Kidney glomerular epithelial cell (primary cell): ENCODE measurements around the gene GABRA4.
A peak's percentile ranks its signal among the peaks of the same experiment; 100 is the strongest.

ENCODE experiments used
- DNase-seq: peaks from one replicate; lab custom pipeline; 2025; lab: John Stamatoyannopoulos, UW

Gene GABRA4

DNA sequence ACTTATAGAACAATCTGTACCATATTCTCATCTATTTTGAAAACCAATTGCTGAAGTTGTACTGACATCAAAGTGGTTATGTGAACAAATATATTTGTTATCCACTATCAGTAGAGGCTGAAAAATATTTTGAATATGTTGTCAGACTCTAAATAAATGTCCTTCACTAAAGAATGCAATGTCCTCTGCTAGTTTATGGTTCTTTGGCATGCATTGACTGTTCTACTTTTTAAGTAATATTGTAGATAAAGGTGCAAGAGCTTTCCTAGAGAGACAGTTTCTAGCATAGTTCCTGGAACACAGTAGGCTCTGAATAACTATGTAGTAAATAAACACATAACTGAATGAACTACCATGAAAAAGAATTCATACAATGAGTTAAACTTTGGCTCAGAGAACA lies 66.2 kb downstream of the GABRA4 start:
- no peak for DNase-seq

DNA sequence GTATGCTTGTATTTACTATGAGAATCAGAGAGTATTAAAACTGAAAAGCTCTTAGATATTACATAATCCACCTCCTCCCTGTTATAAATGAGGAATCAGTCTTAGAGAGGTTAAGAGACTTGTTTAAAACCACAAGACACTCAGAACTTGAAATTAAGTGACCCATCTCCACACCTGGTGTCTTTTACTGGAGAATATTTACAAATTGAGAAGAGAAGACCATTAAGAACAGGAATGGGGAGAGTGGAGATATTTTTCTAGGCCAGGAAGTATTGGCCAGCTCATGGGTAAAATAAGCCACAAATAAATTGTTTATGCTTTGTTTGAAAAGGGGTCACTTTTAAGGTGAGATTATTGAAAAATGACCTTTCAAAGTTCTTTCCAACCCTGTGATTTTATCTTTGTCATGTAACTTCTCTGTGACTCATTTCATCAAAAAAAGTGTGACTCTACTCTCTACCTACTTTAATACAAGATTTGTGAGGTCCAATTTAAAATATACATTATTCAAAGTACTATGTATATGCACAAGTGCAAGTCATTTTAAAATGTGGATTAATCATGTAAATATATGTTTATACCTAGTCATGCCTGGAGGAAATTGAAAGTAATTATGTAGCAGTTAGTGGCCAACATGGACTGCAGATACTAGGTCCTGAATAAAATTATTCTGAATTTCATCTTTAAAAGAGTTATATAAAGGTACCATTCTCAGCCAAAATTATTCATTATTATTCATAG lies 68.4 kb downstream of the GABRA4 start:
- DNase-seq = no peak

DNA sequence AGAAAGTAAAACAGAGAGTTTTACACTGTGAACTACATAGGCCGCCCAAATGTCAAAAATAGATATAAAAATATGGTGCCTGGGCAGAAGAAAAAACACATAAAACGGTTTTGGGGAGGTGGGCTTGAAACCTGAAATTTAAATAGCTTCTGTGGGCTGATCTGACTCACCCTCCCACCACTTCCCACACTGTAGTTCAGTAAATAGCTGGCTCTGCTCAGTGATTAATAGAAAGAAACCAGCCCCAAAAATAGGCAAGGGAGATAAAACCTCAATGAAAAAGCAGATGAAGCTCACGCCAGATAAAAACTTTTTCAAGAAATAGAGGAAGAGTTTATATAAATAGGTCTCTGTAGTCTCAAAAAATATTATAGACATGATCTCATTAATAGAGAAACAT lies 71.2 kb downstream of the GABRA4 start:
- no peak for DNase-seq

DNA sequence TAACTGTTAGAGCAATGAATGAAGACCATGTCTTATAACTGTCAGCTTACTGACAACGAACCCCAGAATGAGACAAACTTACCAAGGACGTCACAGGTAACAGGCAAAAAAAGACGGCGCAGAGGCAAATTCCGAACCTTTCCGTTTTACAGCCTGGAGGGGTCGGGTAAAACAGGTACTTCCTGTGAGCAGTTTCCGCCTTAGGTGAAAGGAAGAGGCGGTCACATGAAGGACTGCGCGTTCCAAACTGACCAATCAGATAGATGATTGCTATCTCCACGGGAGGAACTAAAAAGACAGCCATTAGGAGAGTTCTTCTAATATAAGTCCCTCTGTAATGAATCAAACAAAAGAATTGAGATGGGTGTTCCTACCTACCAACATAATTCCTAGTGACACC lies 84.3 kb downstream of the GABRA4 start, which contains the start of gene COX7B2:
Gene COX7B2, minus strand, starts transcription at position 168 of the 400 bp plus-strand sequence. CDS start 174,053 bp downstream, outside the sequence.
- DNase-seq = no peak

DNA sequence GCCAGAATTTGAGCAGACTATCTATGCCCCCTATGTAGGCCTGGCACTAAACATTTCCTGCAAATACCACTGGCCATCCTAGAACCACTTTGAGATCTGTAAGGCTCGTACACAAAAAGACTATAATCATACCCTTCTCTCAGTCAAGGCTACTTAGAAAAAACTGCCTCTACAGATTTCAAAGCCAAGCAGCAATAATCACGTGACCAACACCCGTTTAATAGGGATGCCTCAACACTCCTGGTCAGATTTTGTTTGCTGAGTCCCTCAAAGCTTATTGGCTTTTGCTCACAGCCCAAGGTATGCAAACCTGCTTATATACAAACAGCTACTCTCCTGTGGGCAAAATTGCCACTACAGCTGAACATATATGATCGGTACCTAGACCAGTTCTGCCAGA lies 85.2 kb downstream of the GABRA4 start:
- no peak for DNase-seq

DNA sequence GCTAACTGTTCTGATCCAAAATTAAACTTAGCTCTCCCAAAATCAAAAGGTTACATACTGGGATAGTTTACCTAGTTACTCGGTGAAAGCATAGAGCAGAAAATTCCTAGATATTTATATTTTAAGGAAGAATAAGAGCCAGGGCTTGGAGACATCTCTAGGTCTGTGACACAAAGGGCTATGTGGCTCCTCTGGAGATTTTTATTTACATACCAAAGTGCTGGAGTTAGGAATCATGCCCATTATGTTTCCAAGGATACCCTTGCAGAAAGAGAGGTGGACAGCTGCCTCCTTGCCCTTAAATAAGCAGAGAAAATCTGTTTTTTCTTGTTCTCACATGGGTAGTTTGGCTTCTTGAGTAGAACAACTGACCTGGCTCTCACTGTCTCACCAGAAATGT lies 93.3 kb downstream of the GABRA4 start:
- DNase-seq = no peak

DNA sequence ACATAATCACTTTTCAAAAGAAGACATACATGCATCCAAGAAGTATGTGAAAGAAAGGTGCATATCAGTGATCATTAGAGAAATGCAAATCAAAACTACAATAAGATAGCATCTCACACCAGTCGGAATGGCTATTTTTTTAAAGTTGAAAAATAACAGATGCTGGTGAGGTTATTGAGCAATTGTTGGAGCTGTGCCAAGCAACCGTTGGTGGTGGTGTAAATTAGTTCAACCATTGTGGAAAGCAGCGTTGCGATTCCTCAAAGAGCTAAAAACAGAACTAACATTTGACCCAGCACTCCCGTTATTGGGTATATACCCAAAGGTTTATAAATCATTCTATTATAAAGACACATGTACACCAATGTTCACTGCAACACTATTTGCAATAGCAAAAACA lies 98.6 kb downstream of the GABRA4 start:
- no peak for DNase-seq

DNA sequence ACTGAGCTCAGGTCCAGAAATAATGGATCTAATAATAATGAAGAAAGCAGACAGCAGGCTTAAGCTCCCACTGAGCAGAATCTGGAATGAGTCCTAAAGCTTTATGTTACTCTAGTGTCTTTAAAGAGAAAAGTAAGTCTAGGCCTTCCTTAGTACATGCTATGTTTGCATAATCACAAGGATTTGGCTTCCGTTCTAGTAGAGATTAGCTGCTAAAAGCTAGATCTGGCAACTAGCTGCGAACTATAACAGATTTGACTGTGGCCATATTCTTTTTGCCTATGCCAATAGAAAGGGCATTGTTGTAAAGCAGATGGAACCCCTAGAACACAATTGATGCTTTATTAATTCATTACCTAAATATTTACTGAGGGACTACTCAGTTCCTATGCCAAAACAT lies 103.3 kb downstream of the GABRA4 start:
- DNase-seq = no peak

DNA sequence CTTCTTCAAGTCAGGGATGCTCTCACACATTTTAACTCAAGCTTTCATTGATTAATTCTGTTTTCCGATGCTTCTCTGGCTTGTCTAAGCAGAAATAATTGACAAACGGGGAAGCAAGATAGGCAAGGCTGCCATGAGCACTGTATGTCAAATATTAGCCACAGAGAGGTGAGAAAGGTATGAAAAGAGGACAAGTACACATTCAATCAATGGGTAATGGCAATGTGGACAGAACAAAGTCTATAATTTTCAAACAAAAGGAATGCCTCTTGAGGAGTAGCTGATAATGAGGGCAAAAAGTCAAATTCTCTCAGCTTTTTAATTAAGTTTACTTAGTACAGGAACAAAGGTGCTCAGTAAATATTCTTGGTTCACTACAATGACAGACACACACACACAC lies 104.0 kb downstream of the GABRA4 start:
- DNase-seq = no peak

DNA sequence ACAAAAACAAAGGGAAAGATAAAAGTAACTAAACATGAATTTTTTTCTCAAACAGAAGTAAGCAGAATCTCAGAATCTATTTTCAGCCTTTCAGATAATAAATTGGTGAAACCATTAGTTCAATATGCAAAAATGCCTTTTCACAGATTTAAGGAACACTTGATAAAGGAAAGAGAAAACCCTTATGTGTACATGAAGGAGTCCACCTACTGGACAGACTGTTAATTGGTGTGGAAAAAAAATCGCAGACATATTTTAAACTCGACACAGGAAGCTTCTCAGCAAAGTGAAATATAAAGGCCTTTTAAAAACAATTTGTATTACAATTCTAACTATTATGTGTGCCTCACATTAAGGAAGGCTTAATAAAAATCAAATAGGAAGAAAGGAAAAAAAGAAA lies 106.7 kb downstream of the GABRA4 start:
- DNase-seq = peak; percentile 2

DNA sequence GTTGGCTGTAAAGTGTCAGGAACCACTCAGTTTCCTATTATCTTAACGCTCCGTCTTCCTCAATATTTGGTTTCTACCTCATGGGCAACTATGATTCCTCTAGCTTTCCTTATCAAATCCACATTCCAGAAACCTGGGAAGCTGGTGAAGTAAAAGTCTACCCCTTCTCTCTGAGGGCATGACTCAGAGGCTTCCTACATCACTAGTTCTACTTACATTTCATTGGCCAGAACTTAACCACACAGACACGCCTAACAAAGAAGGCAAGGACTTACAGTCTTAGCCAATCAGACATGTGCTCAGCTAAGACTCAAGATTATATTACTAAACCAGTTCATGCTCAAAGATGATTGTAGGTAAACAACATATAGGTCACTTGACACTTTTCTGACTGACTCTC lies 114.7 kb downstream of the GABRA4 start:
- no peak for DNase-seq

DNA sequence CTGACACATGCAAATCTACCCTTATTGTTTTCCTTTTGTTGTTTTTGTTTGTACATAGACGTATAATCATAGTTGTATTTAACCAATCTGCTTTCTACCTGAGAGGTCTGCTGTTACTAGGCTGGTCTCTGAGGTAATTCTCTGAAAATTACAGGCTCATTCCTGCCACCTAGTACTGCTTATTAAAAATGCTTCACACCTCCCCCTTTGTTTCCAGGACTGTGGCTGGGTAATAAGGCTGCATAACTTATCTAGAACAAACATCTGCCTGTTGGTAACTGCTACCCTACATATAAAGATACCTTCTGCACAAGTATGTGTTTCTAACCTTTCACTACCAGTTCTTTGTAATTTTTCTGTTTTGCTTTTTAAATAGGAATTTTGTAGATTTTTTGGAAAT lies 118.6 kb downstream of the GABRA4 start:
- no peak for DNase-seq

DNA sequence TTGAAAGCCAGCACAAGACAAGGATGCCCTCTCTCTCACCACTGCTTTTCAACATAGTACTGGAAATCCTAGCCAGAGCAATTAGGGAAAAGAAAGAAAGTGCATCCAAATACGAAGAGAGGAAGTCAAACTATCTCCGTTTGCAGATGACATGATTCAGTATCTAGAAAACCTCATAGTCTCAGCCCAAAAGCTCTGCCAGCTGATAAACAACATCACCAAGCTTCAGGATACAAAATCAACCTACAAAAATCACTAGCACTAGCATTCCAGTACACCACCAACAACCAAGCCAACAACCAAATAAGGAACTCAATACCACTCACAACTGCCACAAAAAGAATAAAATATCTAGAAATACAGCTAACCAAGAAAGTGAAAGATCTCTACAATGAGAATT lies 123.0 kb downstream of the GABRA4 start:
- DNase-seq = no peak
